Mucosa of stomach (tissue), 1 donor: Measurements from ENCODE around the gene BRIX1.
"Not testable (repeated sequence)": the region's sequence is repeated elsewhere in the genome, so short reads cannot be mapped to it uniquely, and the experiment has no call there.

Source experiments
- H3K27me3 ChIP-seq: one replicate; pipeline ENCODE4 v1.7.0; 2013; ENCODE audit warnings: mild to moderate bottlenecking, low read length; ENCODE audit not compliant: control insufficient read depth, insufficient read depth
- H3K36me3 ChIP-seq: one replicate; pipeline ENCODE4 v1.7.0; 2013; ENCODE audit warnings: low read length; ENCODE audit not compliant: control insufficient read depth, insufficient read depth
- H3K4me1 ChIP-seq: one replicate; pipeline ENCODE4 v1.7.0; 2013; ENCODE audit warnings: mild to moderate bottlenecking, low read length; ENCODE audit not compliant: control insufficient read depth, insufficient read depth
- H3K4me3 ChIP-seq: one replicate; pipeline ENCODE4 v1.7.0; 2013; ENCODE audit warnings: low read length
- H3K9ac ChIP-seq: one replicate; pipeline ENCODE4 v1.7.0; 2013; ENCODE audit warnings: mild to moderate bottlenecking, low read length, moderate library complexity
- H3K9me3 ChIP-seq: one replicate; pipeline ENCODE4 v1.7.0; 2013; ENCODE audit warnings: mild to moderate bottlenecking, low read length, moderate library complexity; ENCODE audit not compliant: control insufficient read depth
- donor health status: Pancreatic carcinoma.

BRIX1 gene

GRCh38 chr5:34932947-34933346, 17.4 kb downstream of the BRIX1 start:
- Histone ChIP-seq H3K9ac (no peak overlapping the region), H3K27me3 (no peaks in the 10 kb centered on the region), H3K9me3 (no peaks in the 10 kb centered on the region), H3K36me3 (no peaks in the 10 kb centered on the region), H3K4me1 (peaks cover 5% of the 10 kb centered on the region), H3K4me3 (no peak overlapping the region)

- no peaks in the 10 kb centered on the region for H3K27me3 ChIP-seq
- H3K36me3 ChIP-seq, result no peaks in the 10 kb centered on the region
- no peak overlapping the region for H3K4me3 ChIP-seq
Observed at GRCh38 chr5:34941936-34942335, 26.4 kb downstream of the BRIX1 start.

DNA sequence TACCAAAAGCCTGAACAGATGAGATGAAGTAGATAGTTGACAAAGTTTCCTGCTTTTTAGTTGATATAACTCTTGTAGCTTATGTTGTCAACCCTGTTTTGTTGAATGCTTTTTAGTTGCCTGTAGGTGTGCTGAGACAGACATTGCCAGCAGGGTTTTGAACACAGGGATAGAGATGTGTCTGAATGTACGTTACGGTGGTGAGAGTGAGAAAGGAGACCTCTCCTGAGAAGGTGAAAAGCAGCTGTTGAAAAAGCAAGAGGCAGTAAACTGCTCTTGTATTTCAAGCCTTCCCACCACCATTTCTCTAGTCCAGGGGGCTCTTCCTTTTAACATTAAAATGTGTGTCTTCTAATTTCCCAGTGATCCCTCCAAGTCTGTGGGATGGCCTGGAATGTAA, 28.5 kb downstream of the BRIX1 start:
- H3K9ac ChIP-seq, result no peak overlapping the region
- H3K4me3 ChIP-seq, result no peak overlapping the region
- no peaks in the 10 kb centered on the region for H3K9me3 ChIP-seq
- no peaks in the 10 kb centered on the region for H3K4me1 ChIP-seq
- no peaks in the 10 kb centered on the region for H3K27me3 ChIP-seq
- no peaks in the 10 kb centered on the region for H3K36me3 ChIP-seq

More at GRCh38 chr5:34941936-34942335, 26.4 kb downstream of the BRIX1 start:
- Histone ChIP-seq H3K9me3 (no peaks in the 10 kb centered on the region), H3K9ac (no peak overlapping the region), H3K4me1 (no peaks in the 10 kb centered on the region)

DNA sequence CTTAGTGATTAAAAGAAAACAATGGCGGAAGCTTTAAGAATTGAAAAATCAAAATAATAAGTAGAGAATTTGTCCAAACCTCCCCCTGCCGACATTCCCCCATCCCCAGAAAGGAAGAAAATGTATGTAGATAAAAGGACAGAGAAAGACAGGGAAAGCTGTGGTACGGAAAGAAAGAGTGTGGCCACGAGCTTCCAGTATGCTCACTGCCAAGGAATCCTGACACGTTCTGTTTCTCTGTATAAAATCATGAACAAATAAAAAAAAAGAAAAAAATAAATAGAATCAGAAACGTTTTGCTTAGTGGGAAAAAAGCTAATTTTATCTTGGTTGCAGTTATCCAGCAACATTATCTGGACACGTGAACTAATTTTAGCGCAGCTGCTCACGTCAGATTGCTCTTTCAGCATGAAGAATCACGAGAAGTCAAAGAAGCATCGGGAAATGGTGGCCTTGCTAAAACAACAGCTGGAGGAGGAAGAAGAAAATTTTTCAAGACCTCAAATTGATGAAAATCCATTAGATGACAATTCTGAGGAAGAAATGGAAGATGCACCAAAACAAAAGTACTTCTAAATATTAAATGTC, 29.0 kb downstream of the BRIX1 start:
- no peaks in the 10 kb centered on the region for H3K27me3 ChIP-seq
- no peak overlapping the region for H3K4me3 ChIP-seq
- no peak overlapping the region for H3K9ac ChIP-seq
- no peaks in the 10 kb centered on the region for H3K4me1 ChIP-seq
- no peaks in the 10 kb centered on the region for H3K36me3 ChIP-seq
- H3K9me3 ChIP-seq, result no peaks in the 10 kb centered on the region

GRCh38 chr5:34957321-34957720, 41.8 kb downstream of the BRIX1 start:
- Histone ChIP-seq H3K9me3 (no peaks in the 10 kb centered on the region), H3K36me3 (no peaks in the 10 kb centered on the region), H3K27me3 (no peaks in the 10 kb centered on the region)

GRCh38 chr5:34957857-34958690, 42.6 kb downstream of the BRIX1 start:
- no peaks in the 10 kb centered on the region for H3K4me1 ChIP-seq
- H3K4me3 ChIP-seq, result no peak overlapping the region
- H3K9ac ChIP-seq, result no peak overlapping the region
- H3K36me3 ChIP-seq, result no peaks in the 10 kb centered on the region
- H3K27me3 ChIP-seq, result no peaks in the 10 kb centered on the region
- H3K9me3 ChIP-seq, result no peaks in the 10 kb centered on the region

More at GRCh38 chr5:34957321-34957720, 41.8 kb downstream of the BRIX1 start:
- Histone ChIP-seq H3K4me1 (no peaks in the 10 kb centered on the region), H3K9ac (no peak overlapping the region), H3K4me3 (no peak overlapping the region)

DNA sequence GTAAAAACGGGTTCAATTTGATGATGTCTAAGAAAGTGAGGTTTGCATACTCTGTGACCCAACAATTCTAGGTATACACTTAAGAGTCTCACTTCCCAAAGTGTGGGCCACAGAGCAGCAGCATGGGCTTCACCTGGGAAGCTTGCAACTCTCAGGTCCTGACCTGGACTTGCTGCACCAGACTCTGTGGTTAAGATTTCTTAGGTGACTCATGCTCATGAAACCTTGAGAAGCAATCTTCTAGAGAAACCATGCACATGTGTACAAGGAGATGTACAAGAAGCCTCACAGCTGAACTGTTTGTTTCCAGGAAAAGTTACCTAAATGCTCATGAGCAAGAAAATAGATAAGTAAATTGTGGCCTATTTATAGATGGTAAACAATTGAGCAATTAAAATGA, 43.8 kb downstream of the BRIX1 start:
- Histone ChIP-seq H3K36me3 (no peaks in the 10 kb centered on the region), H3K27me3 (no peaks in the 10 kb centered on the region), H3K4me1 (no peaks in the 10 kb centered on the region), H3K9ac (no peak overlapping the region), H3K4me3 (no peak overlapping the region), H3K9me3 (no peaks in the 10 kb centered on the region)

DNA sequence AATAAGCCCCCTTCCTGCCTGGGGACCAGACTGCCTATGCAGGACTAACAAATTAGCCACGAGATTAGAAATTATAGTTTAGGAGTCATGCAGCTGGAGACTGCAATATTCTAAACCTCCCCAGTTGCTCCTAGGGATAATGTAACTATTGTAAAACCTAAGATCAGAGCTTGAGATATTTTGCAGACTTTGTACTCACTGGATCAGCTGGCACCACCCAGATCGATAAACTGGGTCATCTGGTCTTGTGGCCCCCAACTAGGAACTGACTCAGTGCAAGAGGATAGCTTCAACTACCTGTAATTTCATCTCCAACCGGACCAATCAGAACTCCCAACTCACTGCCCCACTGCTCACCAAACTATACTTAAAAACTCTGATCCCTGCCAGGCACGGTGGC, 52.0 kb downstream of the BRIX1 start:
- Histone ChIP-seq H3K4me3 (no peak overlapping the region), H3K9me3 (no peaks in the 10 kb centered on the region), H3K36me3 (no peaks in the 10 kb centered on the region), H3K9ac (no peak overlapping the region), H3K27me3 (no peaks in the 10 kb centered on the region), H3K4me1 (no peaks in the 10 kb centered on the region)

DNA sequence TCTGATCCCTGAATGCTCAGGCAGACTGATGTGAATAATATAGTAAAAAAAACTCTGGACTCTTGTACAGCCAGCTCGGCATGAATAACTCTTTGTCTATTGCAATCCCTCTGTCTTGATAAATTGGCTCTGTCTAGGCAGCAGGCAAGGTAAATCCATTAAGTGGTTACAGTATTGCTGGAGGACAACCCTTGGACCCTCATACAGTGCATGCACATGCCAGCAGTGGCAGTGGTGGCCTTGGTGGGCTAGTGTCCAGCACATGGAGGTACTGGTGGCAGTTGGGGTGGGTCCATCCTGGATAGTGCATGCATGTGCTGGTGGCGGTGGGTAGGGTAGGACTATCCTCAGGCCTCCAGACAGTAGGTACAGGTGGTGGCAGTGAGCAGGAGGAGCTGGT, 52.7 kb downstream of the BRIX1 start:
- no peak overlapping the region for H3K9ac ChIP-seq
- H3K36me3 ChIP-seq, result no peaks in the 10 kb centered on the region
- H3K9me3 ChIP-seq, result no peaks in the 10 kb centered on the region
- H3K4me3 ChIP-seq, result no peak overlapping the region
- H3K27me3 ChIP-seq, result no peaks in the 10 kb centered on the region
- H3K4me1 ChIP-seq, result no peaks in the 10 kb centered on the region

DNA sequence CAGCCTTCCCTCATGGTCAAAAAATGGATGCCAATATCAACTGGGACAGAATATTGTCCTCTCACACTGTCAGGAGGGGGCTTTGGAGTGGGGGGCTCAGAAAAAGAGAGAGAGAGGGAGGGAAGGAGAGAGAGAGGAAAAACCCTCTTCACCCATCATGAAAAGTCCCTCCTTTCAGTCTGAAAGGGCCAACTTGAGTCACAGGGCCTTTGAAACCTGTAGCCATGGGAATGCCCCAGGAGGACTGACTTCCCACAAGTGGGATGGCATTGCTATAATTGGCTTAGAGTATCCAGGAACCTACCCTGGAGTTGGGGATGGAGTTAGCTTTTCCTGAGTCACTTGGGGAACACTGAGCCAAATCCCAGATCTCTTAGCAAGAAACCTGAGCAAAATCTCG, 55.0 kb downstream of the BRIX1 start:
- Histone ChIP-seq H3K9me3 (no peaks in the 10 kb centered on the region), H3K27me3 (no peaks in the 10 kb centered on the region), H3K4me1 (no peaks in the 10 kb centered on the region), H3K36me3 (no peaks in the 10 kb centered on the region), H3K9ac (no peak overlapping the region), H3K4me3 (no peak overlapping the region)

GRCh38 chr5:34971655-34972054, 56.1 kb downstream of the BRIX1 start:
- H3K36me3 ChIP-seq, result not testable (repeated sequence)

More at GRCh38 chr5:34971655-34972054, 56.1 kb downstream of the BRIX1 start:
- H3K9me3 ChIP-seq, H3K4me1 ChIP-seq, H3K4me3 ChIP-seq, H3K9ac ChIP-seq, H3K27me3 ChIP-seq: not testable (repeated sequence)
